SK-N-SH (cell line): Measurements from ENCODE around the gene NLRC4. TPM values are rescaled to one million over a fixed set of nuclear protein-coding genes. Genes with fewer than 3 reads are reported as not detected.

Experiments used
- CTCF ChIA-PET: fragments of 300-600, 350-600 bp; formaldehyde crosslinking; extraction: SDS; loops from one replicate; lab custom pipeline; 2021; lab: Yijun Ruan, JAX
- POLR2A ChIA-PET: fragments of 350-600 bp; sonication (Branson Sonifier 250); formaldehyde crosslinking; extraction: SDS; loops from one replicate; lab custom pipeline; 2020; ENCODE audit warnings: antibody characterized with exemption, inconsistent platforms; lab: Yijun Ruan, JAX
- DNase-seq: peaks from one replicate; pipeline ENCODE4 v3.0.0; 2012
- H2AFZ ChIP-seq: fragments of 200-600 bp; sonication (generic); 2 replicates; pipeline ENCODE4 v1.8.1; 2016; ENCODE audit warnings: antibody characterized with exemption, mild to moderate bottlenecking, low read depth
- H3F3A ChIP-seq: fragments of 200-600 bp; sonication (generic); replicated peaks from 2 replicates; pipeline ENCODE3; 2016; ENCODE audit warnings: antibody characterized with exemption, mild to moderate bottlenecking; ENCODE audit not compliant: insufficient read depth
- H3K27ac ChIP-seq, 2 experiments: fragments of 200-500 bp in 1 of 2; fragments of 200-600 bp in 1 of 2; sonication (Bioruptor generic) in 1 of 2; sonication (generic), shearing (Covaris generic) in 1 of 2; 2 replicates each; pipeline versions ENCODE4 v1.5.1 to v1.6.1; 2014 to 2016; ENCODE audit warnings: low read depth in 2 of 2, inconsistent platforms in 1 of 2, low read length in 1 of 2, mild to moderate bottlenecking in 1 of 2, mixed read lengths in 1 of 2
- H3K27me3 ChIP-seq: fragments of 200-600 bp; sonication (generic), shearing (Covaris generic); 2 replicates; pipeline ENCODE4 v1.6.1; 2016; ENCODE audit warnings: mixed run types; ENCODE audit not compliant: insufficient read depth
- H3K36me3 ChIP-seq, 2 experiments: fragments of 200-500 bp in 1 of 2; fragments of 200-600 bp in 1 of 2; sonication (Bioruptor generic) in 1 of 2; sonication (generic) in 1 of 2; replicated peaks in 1 of 2; 2 replicates each; pipeline versions ENCODE3 to v1.5.1; 2014 to 2016; ENCODE audit warnings: low read length in 1 of 2, mild to moderate bottlenecking in 1 of 2; ENCODE audit not compliant: insufficient read depth in 2 of 2, control insufficient read depth in 1 of 2
- H3K4me1 ChIP-seq, 2 experiments: fragments of 200-500 bp in 1 of 2; fragments of 200-600 bp in 1 of 2; sonication (Bioruptor generic) in 1 of 2; sonication (generic), shearing (Covaris generic) in 1 of 2; 2 replicates each; pipeline versions ENCODE4 v1.5.1 to v1.6.1; 2014 to 2016; ENCODE audit warnings: low read depth in 1 of 2, low read length in 1 of 2, mixed run types in 1 of 2; ENCODE audit not compliant: insufficient read depth in 2 of 2, control insufficient read depth in 1 of 2
- H3K4me2 ChIP-seq: fragments of 200-600 bp; sonication (generic), shearing (Covaris generic); 2 replicates; pipeline ENCODE4 v1.6.1; 2017; ENCODE audit warnings: mixed run types
- H3K4me3 ChIP-seq, 2 experiments: fragments of 200-500 bp in 1 of 2; fragments of 200-600 bp in 1 of 2; sonication (Bioruptor generic) in 1 of 2; sonication (generic), shearing (Covaris generic) in 1 of 2; 2 replicates each; pipeline versions ENCODE4 v1.5.1 to v1.8.1; 2014 to 2016; ENCODE audit warnings: low read depth in 2 of 2, inconsistent platforms in 1 of 2, low read length in 1 of 2, mild to moderate bottlenecking in 1 of 2, mixed read lengths in 1 of 2, moderate library complexity in 1 of 2
- H3K79me2 ChIP-seq: fragments of 200-600 bp; sonication (generic); 2 replicates; pipeline ENCODE4 v1.8.1; 2017; ENCODE audit warnings: mild to moderate bottlenecking; ENCODE audit not compliant: insufficient read depth
- H3K9ac ChIP-seq: fragments of 200-600 bp; sonication (generic); 2 replicates; pipeline ENCODE4 v1.6.1; 2017; ENCODE audit warnings: mixed run types
- H3K9me2 ChIP-seq: fragments of 200-600 bp; sonication (generic); 2 replicates; pipeline ENCODE4 v1.6.1; 2017; ENCODE audit warnings: mixed run types
- H3K9me3 ChIP-seq: fragments of 200-600 bp; sonication (generic); 2 replicates; pipeline ENCODE4 v1.6.1; 2017; ENCODE audit warnings: mixed run types, mild to moderate bottlenecking, moderate library complexity
- H4K20me1 ChIP-seq: fragments of 200-600 bp; sonication (generic); 2 replicates; pipeline ENCODE4 v1.6.1; 2017; ENCODE audit warnings: mild to moderate bottlenecking, mixed run types; ENCODE audit not compliant: insufficient read depth
- EP300 ChIP-seq, 2 experiments: IDR thresholded peaks; 2 replicates each; pipeline versions ENCODE4 v1.4.0 to v1.6.1; 2012; ENCODE audit warnings: borderline replicate concordance in 1 of 2, low read depth in 1 of 2, low read length in 1 of 2
- GABPA ChIP-seq: IDR thresholded peaks from 2 replicates; pipeline ENCODE4 v1.4.0; 2012; ENCODE audit warnings: low read depth, mild to moderate bottlenecking
- GATA2 ChIP-seq: sonication (generic); formaldehyde crosslinking; IDR thresholded peaks from 2 replicates; pipeline ENCODE4 v1.5.0; 2020; ENCODE audit warnings: mild to moderate bottlenecking, missing genetic modification reagents
- NFIC ChIP-seq: IDR thresholded peaks from 2 replicates; pipeline ENCODE4 v1.4.0; 2012; ENCODE audit warnings: borderline replicate concordance
- SIN3A ChIP-seq: IDR thresholded peaks from 2 replicates; pipeline ENCODE4 v1.6.1; 2012; ENCODE audit warnings: low read depth, mild to moderate bottlenecking, low read length, moderate library complexity, borderline replicate concordance
- TEAD4 ChIP-seq: IDR thresholded peaks from 2 replicates; pipeline ENCODE4 v1.4.0; 2012; ENCODE audit warnings: mild to moderate bottlenecking, borderline replicate concordance; ENCODE audit not compliant: insufficient read depth
- WGBS: methylation state at CpG from one replicate; pipeline ENCODE4 v1.1.6; 2017; ENCODE audit warnings: low lambda C conversion rate; 5-methylcytosine and 5-hydroxymethylcytosine counted together
- polyA plus RNA-seq, 3 experiments: library from polyadenylated mRNA; depleted of rRNA; stranded (reverse); fragments of >200 nt; gene quantifications; 2 replicates each; pipeline ENCODE4 v1.2.3, GENCODE V29; 2012
- TF ChIP-seq, protein P1 (sequence below): fragments of 150-350 bp; IDR thresholded peaks from 2 replicates; pipeline ENCODE4 v1.6.1; 2016; ENCODE audit warnings: mild to moderate bottlenecking, low read depth, low read length
- TF ChIP-seq, protein P2 (sequence below): IDR thresholded peaks from 2 replicates; pipeline ENCODE4; 2012
- TF ChIP-seq, protein P3 (sequence below): IDR thresholded peaks from 2 replicates; pipeline ENCODE4 v1.4.0; 2012; ENCODE audit warnings: low read depth, borderline replicate concordance
- TF ChIP-seq, protein P4 (sequence below): IDR thresholded peaks from 2 replicates; pipeline ENCODE4 v1.6.1; 2012; ENCODE audit warnings: mild to moderate bottlenecking, low read depth, low read length, moderate library complexity

NLRC4 gene
- polyA plus RNA-seq, 1 of the 3 experiments (the other 2 are of a cell fraction): not detected

DNA sequence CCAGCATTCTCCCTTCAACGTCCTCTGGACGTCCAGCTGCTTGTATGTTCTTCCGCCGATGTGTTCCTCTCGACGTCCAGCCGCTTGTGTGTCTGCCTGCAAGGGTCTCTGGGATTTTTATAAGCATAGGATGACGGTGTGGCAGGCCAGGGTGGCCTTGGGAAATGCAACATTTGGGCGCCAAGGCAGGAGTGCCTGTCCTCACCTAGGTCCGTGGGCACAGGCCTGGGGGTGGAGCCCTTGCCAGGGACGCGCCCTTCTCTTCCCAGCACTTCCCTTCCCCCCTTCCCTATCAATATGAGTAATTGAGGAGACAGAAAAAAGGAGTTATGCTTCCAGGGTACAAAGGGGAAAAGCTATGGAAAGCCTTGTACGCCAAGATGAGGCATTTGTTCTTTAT lies 6.4 kb downstream of the NLRC4 start:
- Histone ChIP-seq H3K4me2 (no peak overlapping the region), H3K4me3 (no peak overlapping the region), H4K20me1 (no peaks in the 10 kb centered on the region), H3K27ac (no peak overlapping the region), H3K36me3 (no peaks in the 10 kb centered on the region), H2AFZ (peak overlapping the region; percentile 79; the same call in 1 of the 2 replicates), H3K9ac (no peak overlapping the region), H3F3A (no peaks in the 10 kb centered on the region), H3K9me3 (no peaks in the 10 kb centered on the region), H3K79me2 (no peaks in the 10 kb centered on the region), H3K4me1 (no peaks in the 10 kb centered on the region), H3K9me2 (no peaks in the 10 kb centered on the region), H3K27me3 (no peaks in the 10 kb centered on the region)
- POLR2A ChIA-PET: interaction anchor here (0.6 kb wide), 1 partner anchor 263 kb away, joined by 3 read pairs; no protein-coding TSS in a partner anchor
- DNase-seq: no peak
- TF ChIP-seq, protein P1, sequence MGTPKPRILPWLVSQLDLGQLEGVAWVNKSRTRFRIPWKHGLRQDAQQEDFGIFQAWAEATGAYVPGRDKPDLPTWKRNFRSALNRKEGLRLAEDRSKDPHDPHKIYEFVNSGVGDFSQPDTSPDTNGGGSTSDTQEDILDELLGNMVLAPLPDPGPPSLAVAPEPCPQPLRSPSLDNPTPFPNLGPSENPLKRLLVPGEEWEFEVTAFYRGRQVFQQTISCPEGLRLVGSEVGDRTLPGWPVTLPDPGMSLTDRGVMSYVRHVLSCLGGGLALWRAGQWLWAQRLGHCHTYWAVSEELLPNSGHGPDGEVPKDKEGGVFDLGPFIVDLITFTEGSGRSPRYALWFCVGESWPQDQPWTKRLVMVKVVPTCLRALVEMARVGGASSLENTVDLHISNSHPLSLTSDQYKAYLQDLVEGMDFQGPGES: no peak
- TF ChIP-seq TEAD4 (no peak), EP300 (IDR thresholded peaks at IDR 0.05; ENCODE audit: borderline replicate concordance in 1 of 2, low read depth in 1 of 2, low read length in 1 of 2) (no peak), GATA2 (CRISPR knock-in tag) (no peak), GABPA (no peak), SIN3A (no peak), NFIC (no peak)
- TF ChIP-seq, protein P2, sequence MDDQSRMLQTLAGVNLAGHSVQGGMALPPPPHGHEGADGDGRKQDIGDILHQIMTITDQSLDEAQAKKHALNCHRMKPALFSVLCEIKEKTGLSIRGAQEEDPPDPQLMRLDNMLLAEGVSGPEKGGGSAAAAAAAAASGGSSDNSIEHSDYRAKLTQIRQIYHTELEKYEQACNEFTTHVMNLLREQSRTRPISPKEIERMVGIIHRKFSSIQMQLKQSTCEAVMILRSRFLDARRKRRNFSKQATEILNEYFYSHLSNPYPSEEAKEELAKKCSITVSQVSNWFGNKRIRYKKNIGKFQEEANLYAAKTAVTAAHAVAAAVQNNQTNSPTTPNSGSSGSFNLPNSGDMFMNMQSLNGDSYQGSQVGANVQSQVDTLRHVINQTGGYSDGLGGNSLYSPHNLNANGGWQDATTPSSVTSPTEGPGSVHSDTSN: no peak
- TF ChIP-seq, protein P3, sequence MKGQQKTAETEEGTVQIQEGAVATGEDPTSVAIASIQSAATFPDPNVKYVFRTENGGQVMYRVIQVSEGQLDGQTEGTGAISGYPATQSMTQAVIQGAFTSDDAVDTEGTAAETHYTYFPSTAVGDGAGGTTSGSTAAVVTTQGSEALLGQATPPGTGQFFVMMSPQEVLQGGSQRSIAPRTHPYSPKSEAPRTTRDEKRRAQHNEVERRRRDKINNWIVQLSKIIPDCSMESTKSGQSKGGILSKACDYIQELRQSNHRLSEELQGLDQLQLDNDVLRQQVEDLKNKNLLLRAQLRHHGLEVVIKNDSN: no peak
- TF ChIP-seq, protein P4, sequence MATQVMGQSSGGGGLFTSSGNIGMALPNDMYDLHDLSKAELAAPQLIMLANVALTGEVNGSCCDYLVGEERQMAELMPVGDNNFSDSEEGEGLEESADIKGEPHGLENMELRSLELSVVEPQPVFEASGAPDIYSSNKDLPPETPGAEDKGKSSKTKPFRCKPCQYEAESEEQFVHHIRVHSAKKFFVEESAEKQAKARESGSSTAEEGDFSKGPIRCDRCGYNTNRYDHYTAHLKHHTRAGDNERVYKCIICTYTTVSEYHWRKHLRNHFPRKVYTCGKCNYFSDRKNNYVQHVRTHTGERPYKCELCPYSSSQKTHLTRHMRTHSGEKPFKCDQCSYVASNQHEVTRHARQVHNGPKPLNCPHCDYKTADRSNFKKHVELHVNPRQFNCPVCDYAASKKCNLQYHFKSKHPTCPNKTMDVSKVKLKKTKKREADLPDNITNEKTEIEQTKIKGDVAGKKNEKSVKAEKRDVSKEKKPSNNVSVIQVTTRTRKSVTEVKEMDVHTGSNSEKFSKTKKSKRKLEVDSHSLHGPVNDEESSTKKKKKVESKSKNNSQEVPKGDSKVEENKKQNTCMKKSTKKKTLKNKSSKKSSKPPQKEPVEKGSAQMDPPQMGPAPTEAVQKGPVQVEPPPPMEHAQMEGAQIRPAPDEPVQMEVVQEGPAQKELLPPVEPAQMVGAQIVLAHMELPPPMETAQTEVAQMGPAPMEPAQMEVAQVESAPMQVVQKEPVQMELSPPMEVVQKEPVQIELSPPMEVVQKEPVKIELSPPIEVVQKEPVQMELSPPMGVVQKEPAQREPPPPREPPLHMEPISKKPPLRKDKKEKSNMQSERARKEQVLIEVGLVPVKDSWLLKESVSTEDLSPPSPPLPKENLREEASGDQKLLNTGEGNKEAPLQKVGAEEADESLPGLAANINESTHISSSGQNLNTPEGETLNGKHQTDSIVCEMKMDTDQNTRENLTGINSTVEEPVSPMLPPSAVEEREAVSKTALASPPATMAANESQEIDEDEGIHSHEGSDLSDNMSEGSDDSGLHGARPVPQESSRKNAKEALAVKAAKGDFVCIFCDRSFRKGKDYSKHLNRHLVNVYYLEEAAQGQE: no peak
- CTCF ChIA-PET: no interaction called here
- WGBS: 75% methylated on average over 13 of the region's 13 CpGs
